ENCODE data around the gene CNR2. TPM values are rescaled to one million over a fixed set of nuclear protein-coding genes. Genes with fewer than 3 reads are reported as not detected.

The CNR2 gene
- total RNA-seq, 2 donors from 2014 or later: not detected

GRCh38 chr1:23865543-23865930 lies 47.6 kb downstream of the CNR2 start:
- Mint-ChIP-seq H3K36me3 (ENCODE audit: low read depth) (peaks cover 12% of the 10 kb centered on the region), H3K4me3 (no peak overlapping the region), H3K27ac (no peak overlapping the region), H3K27me3 (ENCODE audit: insufficient read depth) (peaks cover 35% of the 10 kb centered on the region), H3K9me3 (no peaks in the 10 kb centered on the region), H3K4me1 (peaks cover 10% of the 10 kb centered on the region)
- H3K4me3 ChIP-seq (ENCODE audit: low read length): no peak overlapping the region
- H3K9me3 ChIP-seq (ENCODE audit: control insufficient read depth, low read length): no peaks in the 10 kb centered on the region
- H3K36me3 ChIP-seq (ENCODE audit: control insufficient read depth, insufficient read depth, low read length): no peaks in the 10 kb centered on the region
- no peak overlapping the region for H3K9ac ChIP-seq (ENCODE audit: extremely low read depth, low read length, poor library complexity, severe bottlenecking)
- H3K27ac ChIP-seq (ENCODE audit: low read depth, low read length): no peak overlapping the region
- TF ChIP-seq CTCF (conservative IDR thresholded peaks at IDR 0.05): no peak
- peaks cover 28% of the 10 kb centered on the region for H3K27me3 ChIP-seq (ENCODE audit: control insufficient read depth, insufficient read depth, low read length, poor library complexity, severe bottlenecking)
- H3K4me1 ChIP-seq (ENCODE audit: control insufficient read depth, insufficient read depth, low read length): no peaks in the 10 kb centered on the region
- no peak for DNase-seq
- WGBS, 2 experiments (ENCODE audit: insufficient coverage in 1 of 2, insufficient read length in 1 of 2): 93 to 100% methylated on average over 4 of the region's 4 CpGs

- Histone ChIP-seq H3K27ac (ENCODE audit: low read depth, low read length) (no peak overlapping the region), H3K4me3 (ENCODE audit: low read length) (no peak overlapping the region), H3K27me3 (ENCODE audit: control insufficient read depth, insufficient read depth, low read length, poor library complexity, severe bottlenecking) (peaks cover 28% of the 10 kb centered on the region), H3K9me3 (ENCODE audit: control insufficient read depth, low read length) (no peaks in the 10 kb centered on the region), H3K36me3 (ENCODE audit: control insufficient read depth, insufficient read depth, low read length) (no peaks in the 10 kb centered on the region), H3K4me1 (ENCODE audit: control insufficient read depth, insufficient read depth, low read length) (no peaks in the 10 kb centered on the region), H3K9ac (ENCODE audit: extremely low read depth, low read length, poor library complexity, severe bottlenecking) (no peak overlapping the region)
- no peak for DNase-seq
- H3K36me3 Mint-ChIP-seq (ENCODE audit: low read depth): peaks cover 13% of the 10 kb centered on the region
- H3K27me3 Mint-ChIP-seq (ENCODE audit: insufficient read depth): peaks cover 32% of the 10 kb centered on the region
- no peak overlapping the region for H3K4me3 Mint-ChIP-seq
- TF ChIP-seq CTCF (conservative IDR thresholded peaks at IDR 0.05): no peak
- 93 to 94% methylated on average over 11 to 13 of the region's 13 CpGs for WGBS, 2 experiments (ENCODE audit: insufficient coverage in 1 of 2, insufficient read length in 1 of 2)
- H3K4me1 Mint-ChIP-seq: peaks cover 10% of the 10 kb centered on the region
- H3K9me3 Mint-ChIP-seq: no peaks in the 10 kb centered on the region
- H3K27ac Mint-ChIP-seq: no peak overlapping the region
Observed at GRCh38 chr1:23864801-23865542, 48.2 kb downstream of the CNR2 start.

GRCh38 chr1:23862640-23863039 lies 50.5 kb downstream of the CNR2 start:
- H3K9me3 Mint-ChIP-seq: no peaks in the 10 kb centered on the region
- no peak overlapping the region for H3K27ac Mint-ChIP-seq
- peaks cover 18% of the 10 kb centered on the region for H3K27me3 Mint-ChIP-seq (ENCODE audit: insufficient read depth)
- Histone ChIP-seq H3K4me3 (ENCODE audit: low read length) (no peak overlapping the region), H3K9me3 (ENCODE audit: control insufficient read depth, low read length) (no peaks in the 10 kb centered on the region), H3K36me3 (ENCODE audit: control insufficient read depth, insufficient read depth, low read length) (no peaks in the 10 kb centered on the region), H3K27me3 (ENCODE audit: control insufficient read depth, insufficient read depth, low read length, poor library complexity, severe bottlenecking) (peaks cover 19% of the 10 kb centered on the region), H3K9ac (ENCODE audit: extremely low read depth, low read length, poor library complexity, severe bottlenecking) (no peak overlapping the region), H3K4me1 (ENCODE audit: control insufficient read depth, insufficient read depth, low read length) (no peaks in the 10 kb centered on the region), H3K27ac (ENCODE audit: low read depth, low read length) (no peak overlapping the region)
- no peak for TF ChIP-seq CTCF (conservative IDR thresholded peaks at IDR 0.05)
- H3K4me3 Mint-ChIP-seq: no peak overlapping the region
- WGBS, 2 experiments (ENCODE audit: insufficient coverage in 1 of 2, insufficient read length in 1 of 2): 85% methylated on average over 3 of the region's 3 CpGs; no CpG with 5 or more reads in 1 of the 2 experiments
- DNase-seq: no peak
- peaks cover 16% of the 10 kb centered on the region for H3K36me3 Mint-ChIP-seq (ENCODE audit: low read depth)
- peaks cover 5% of the 10 kb centered on the region for H3K4me1 Mint-ChIP-seq
